Measurements from ENCODE around the gene ITGAD.

DNA sequence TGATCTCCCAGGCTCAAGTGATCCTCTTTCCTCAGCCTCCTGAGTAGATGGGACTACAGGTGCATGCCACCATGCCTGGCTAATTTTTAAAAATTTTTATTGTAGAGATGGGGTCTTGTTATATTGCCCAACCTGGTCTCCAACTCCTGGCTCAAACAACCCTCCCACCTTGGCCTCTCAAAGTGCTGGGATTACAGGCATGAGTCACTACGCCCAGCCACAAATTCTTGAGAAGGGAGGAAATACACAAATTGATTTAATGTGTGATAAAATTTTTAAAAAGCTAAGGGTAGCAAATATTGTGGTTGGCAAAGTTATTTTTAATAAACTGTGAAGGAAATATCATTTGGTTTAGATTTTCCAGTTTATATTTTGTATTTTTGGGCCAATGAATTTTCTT is 9.6 kb downstream of the ITGAD start:
- TF ChIP-seq, protein P1, sequence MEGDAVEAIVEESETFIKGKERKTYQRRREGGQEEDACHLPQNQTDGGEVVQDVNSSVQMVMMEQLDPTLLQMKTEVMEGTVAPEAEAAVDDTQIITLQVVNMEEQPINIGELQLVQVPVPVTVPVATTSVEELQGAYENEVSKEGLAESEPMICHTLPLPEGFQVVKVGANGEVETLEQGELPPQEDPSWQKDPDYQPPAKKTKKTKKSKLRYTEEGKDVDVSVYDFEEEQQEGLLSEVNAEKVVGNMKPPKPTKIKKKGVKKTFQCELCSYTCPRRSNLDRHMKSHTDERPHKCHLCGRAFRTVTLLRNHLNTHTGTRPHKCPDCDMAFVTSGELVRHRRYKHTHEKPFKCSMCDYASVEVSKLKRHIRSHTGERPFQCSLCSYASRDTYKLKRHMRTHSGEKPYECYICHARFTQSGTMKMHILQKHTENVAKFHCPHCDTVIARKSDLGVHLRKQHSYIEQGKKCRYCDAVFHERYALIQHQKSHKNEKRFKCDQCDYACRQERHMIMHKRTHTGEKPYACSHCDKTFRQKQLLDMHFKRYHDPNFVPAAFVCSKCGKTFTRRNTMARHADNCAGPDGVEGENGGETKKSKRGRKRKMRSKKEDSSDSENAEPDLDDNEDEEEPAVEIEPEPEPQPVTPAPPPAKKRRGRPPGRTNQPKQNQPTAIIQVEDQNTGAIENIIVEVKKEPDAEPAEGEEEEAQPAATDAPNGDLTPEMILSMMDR (IDR thresholded peaks at IDR 0.05; ENCODE audit: low read depth, low read length, poor library complexity, severe bottlenecking): no peak
- TF ChIP-seq EZH2phosphoT487 (IDR thresholded peaks at IDR 0.05; ENCODE audit: borderline replicate concordance, low read length): no peak
